NCI-H82 (cell line): ENCODE data around the gene TNIK.
"Not testable (repeated sequence)": the region's sequence is repeated elsewhere in the genome, so short reads cannot be mapped to it uniquely, and the experiment has no call there.

ENCODE experiments used
- DNase-seq: peaks from one replicate; lab custom pipeline; 2025; lab: John Stamatoyannopoulos, UW

Gene TNIK

GRCh38 chr3:171255236-171255806 lies 204.9 kb downstream of the TNIK start:
- no peak for DNase-seq

- no peak for DNase-seq
Measured at GRCh38 chr3:171254315-171254714, 205.9 kb downstream of the TNIK start.

GRCh38 chr3:171251835-171252234 lies 208.4 kb downstream of the TNIK start:
- DNase-seq = no peak

- DNase-seq = no peak
Measured at GRCh38 chr3:171250444-171250843, 209.8 kb downstream of the TNIK start.

- DNase-seq = no peak
Measured at GRCh38 chr3:171249245-171249644, 211.0 kb downstream of the TNIK start.

GRCh38 chr3:171248426-171249111 lies 211.6 kb downstream of the TNIK start:
- no peak for DNase-seq

GRCh38 chr3:171245796-171246765 lies 214.1 kb downstream of the TNIK start:
- no peak for DNase-seq

- DNase-seq = no peak
Measured at GRCh38 chr3:171242951-171243350, 217.3 kb downstream of the TNIK start.

GRCh38 chr3:171242170-171242569 lies 218.0 kb downstream of the TNIK start:
- no peak for DNase-seq

GRCh38 chr3:171241655-171242054 lies 218.6 kb downstream of the TNIK start:
- DNase-seq = not testable (repeated sequence)

GRCh38 chr3:171240504-171240835 lies 219.7 kb downstream of the TNIK start:
- no peak for DNase-seq

GRCh38 chr3:171239757-171240503 lies 220.3 kb downstream of the TNIK start:
- DNase-seq = no peak

- no peak for DNase-seq
Measured at GRCh38 chr3:171237009-171237385, 223.2 kb downstream of the TNIK start.

GRCh38 chr3:171236265-171237008 lies 223.8 kb downstream of the TNIK start:
- DNase-seq = no peak

GRCh38 chr3:171234298-171235010 lies 225.8 kb downstream of the TNIK start:
- no peak for DNase-seq

- DNase-seq = peak; percentile 9
Measured at GRCh38 chr3:171231361-171231760, 228.8 kb downstream of the TNIK start.

GRCh38 chr3:171230865-171231264 lies 229.3 kb downstream of the TNIK start:
- DNase-seq = peak; percentile 39

GRCh38 chr3:171229173-171229572 lies 231.0 kb downstream of the TNIK start:
- DNase-seq = no peak

- DNase-seq = no peak
Measured at GRCh38 chr3:171228240-171228639, 232.0 kb downstream of the TNIK start.

- no peak for DNase-seq
Measured at GRCh38 chr3:171227828-171228227, 232.4 kb downstream of the TNIK start.

GRCh38 chr3:171227359-171227758 lies 232.8 kb downstream of the TNIK start:
- DNase-seq = no peak
